Astrocyte of the cerebellum (primary cell): ENCODE data around the gene SCG2.
"Not testable (repeated sequence)": the region's sequence is repeated elsewhere in the genome, so short reads cannot be mapped to it uniquely, and the experiment has no call there.

ENCODE experiments used
- DNase-seq: peaks from one replicate; pipeline ENCODE4 v3.0.0-alpha.2; 2011; ENCODE audit warnings: low read depth
- H3K4me3 ChIP-seq: 2 replicates; pipeline ENCODE4 v1.5.1; 2011; ENCODE audit warnings: mild to moderate bottlenecking, low read depth, low read length, moderate library complexity
- in situ Hi-C: cut with HindIII; loops from 2 replicates; pipeline ENCODE4 v1.10.0; 2017; ENCODE audit warnings: low sequenced_read_pairs
- TF ChIP-seq, protein P1 (sequence below): IDR thresholded peaks from 2 replicates; pipeline ENCODE4 v1.5.1; 2012; ENCODE audit warnings: low read length, low read depth, moderate library complexity, mild to moderate bottlenecking; ENCODE audit errors: missing control alignments

Gene SCG2

DNA sequence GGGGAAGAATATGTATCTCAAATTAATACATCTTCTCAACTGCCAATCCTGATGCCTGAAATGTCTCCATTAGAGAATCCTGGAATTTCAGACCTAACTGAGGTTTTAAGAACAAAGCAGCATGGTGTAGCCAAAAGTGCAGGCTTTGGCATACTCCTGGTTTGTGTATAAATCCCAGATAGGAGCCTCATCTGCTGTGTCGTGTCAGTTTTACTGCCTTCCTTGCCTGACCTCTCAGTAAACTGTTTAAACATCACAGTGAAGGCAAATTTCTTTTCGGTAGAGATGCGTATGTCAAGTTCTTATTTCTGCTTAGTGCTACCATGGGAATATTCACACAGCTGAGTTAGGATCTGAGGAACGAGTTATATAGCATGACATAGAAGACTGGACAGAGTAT, 7.3 kb downstream of the SCG2 start:
- DNase-seq: no peak
- no peak overlapping the region for H3K4me3 ChIP-seq
- in situ Hi-C loops: no loop called here
- TF ChIP-seq, protein P1, sequence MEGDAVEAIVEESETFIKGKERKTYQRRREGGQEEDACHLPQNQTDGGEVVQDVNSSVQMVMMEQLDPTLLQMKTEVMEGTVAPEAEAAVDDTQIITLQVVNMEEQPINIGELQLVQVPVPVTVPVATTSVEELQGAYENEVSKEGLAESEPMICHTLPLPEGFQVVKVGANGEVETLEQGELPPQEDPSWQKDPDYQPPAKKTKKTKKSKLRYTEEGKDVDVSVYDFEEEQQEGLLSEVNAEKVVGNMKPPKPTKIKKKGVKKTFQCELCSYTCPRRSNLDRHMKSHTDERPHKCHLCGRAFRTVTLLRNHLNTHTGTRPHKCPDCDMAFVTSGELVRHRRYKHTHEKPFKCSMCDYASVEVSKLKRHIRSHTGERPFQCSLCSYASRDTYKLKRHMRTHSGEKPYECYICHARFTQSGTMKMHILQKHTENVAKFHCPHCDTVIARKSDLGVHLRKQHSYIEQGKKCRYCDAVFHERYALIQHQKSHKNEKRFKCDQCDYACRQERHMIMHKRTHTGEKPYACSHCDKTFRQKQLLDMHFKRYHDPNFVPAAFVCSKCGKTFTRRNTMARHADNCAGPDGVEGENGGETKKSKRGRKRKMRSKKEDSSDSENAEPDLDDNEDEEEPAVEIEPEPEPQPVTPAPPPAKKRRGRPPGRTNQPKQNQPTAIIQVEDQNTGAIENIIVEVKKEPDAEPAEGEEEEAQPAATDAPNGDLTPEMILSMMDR: no peak

DNA sequence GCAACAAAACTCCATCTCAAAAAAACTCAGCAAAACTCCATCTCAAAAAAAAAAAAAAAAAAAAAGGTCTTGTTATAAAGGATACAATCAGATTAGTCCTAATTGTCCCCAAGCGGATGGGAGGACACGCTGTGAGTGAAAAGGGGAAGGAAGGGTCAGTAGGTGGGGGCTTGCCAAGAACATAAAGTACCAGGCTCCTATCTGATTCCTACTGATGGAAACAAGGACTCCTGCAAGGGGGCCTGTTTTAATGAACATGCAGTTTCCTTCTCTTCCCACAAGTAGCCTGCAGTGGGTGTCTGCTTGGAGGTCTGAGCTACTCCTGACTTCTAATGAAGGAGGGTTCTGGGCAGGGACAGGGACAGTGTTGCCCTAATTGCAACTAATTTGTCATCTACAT, 7.9 kb downstream of the SCG2 start:
- no peak for DNase-seq
- in situ Hi-C loops: no loop called here
- TF ChIP-seq, protein P1: no peak
- H3K4me3 ChIP-seq: no peak overlapping the region

DNA sequence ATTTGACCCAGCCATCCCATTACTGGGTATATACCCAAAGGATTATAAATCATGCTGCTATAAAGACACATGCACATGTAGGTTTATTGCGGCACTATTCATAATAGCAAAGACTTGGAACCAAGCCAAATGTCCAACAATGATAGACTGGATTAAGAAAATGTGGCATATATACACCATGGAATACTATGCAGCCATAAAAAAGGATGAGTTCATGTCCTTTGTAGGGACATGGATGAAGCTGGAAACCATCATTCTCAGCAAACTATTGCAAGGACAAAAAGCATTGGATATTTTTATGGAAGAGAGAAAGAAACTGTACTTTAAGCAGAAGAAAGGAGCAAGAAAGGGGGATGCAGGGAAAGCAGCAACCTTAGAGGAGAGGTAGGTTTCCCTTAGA, 9.5 kb downstream of the SCG2 start:
- H3K4me3 ChIP-seq, DNase-seq, in situ Hi-C loops: not testable (repeated sequence)

DNA sequence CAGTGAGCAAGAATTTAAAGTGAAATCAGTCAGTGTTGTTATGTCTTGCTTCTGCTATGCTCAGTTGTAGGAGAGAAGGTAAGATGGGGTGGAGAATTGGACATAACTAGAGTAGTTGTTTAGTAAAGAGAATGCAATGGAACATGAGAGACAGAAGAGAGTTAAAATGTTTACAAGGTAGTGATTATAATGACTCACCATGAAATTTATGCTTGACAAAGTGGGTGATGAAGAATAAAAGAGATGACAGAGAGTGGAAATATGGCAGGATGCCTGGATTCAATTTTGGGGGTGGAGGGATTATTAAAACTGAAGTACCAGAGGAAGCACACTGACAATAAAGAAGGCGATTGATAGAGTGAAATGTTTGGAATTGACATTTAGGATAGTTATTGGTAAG, 10.6 kb downstream of the SCG2 start:
- no peak overlapping the region for H3K4me3 ChIP-seq
- in situ Hi-C loops: no loop called here
- TF ChIP-seq, protein P1: no peak
- DNase-seq: no peak

DNA sequence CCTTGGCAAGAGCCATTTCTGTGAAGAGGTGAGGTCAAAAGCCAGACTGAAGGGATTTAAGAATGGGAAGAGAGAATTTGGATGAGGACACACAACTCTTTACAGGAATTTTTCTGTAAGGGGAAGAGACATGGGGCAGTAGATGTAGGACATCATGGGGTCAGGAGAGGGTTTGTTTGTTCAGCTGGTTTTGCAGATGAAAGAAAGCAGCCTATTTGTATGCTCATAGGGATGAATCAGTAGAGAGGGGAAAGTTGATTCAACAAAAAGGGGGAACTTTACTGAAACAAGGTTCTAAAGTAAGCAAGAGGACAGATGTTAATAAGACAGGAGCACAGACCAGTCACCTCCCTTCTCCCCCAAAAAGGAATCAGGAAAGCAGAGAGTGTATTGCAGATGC, 11.2 kb downstream of the SCG2 start:
- in situ Hi-C loops: no loop called here
- no peak for DNase-seq
- H3K4me3 ChIP-seq: no peak overlapping the region
- TF ChIP-seq, protein P1: no peak

DNA sequence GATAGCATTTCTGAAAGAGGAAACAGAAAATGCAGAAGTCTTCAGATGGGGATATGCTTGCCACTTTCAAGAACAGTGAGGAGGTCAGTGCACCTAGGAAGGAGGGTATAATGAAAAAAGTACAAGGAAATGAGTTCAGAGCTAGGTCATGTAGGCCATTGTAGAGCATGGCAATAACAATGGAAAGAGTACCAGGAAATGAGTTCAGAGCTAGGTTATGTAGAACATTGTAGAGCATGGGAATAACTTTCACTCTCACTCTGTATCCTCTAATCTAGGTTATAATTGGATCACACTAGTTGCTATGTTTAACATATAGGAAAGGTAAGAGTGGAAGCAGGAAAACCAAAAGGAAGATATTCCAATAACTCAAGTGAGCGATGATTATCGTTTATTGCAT, 12.3 kb downstream of the SCG2 start:
- H3K4me3 ChIP-seq: no peak overlapping the region
- DNase-seq: no peak
- in situ Hi-C loops: no loop called here
- TF ChIP-seq, protein P1: no peak

DNA sequence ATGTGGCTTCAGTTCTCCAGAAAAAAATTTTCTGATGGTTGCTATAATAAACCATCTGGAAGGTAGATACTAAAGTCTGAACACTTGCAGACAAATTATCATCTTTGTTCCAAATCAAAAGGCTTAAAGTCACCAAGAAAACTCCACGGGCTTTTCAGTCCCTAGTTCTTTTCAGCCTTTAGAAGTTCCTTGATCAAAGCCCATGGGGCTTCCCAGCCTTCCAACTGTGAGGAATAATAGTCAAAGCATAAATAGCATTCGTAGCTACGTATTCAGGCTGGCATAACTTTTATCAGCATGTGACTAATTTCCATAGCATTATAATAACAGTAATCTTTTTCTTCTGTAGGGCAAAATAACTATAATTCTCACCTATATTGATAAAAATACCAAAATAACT, 13.9 kb downstream of the SCG2 start:
- H3K4me3 ChIP-seq: no peak overlapping the region
- in situ Hi-C loops: no loop called here
- no peak for DNase-seq
- TF ChIP-seq, protein P1: no peak
